ENCODE measurements around the gene POU3F3.

POU3F3 gene

DNA sequence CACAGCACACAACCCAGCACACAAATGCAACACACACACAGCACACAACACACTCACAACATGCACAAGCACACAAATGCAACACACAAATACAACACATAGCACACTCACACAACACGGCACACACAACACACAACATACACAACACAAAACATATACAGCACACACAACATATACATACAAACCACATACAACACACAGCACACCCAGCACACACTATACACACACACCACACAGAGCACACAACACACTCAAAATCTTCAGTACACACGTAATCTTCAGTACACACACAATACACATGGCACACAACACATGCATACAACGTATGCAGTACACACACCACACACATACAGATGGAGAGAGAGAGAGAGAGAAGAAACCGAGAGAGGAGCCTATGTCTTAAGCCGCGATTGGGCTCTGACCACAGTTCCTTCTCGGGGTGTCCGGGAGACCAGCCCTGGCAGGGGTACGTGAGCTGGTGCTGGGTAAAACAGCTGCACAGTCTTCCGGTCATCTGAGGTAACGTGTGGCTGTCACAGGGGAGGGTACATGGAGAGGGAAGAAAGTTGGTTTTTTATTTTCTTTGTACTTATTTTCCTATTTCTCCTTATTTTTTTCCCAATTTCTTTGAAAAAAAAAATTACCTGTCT, 25.1 kb downstream of the POU3F3 start:
- ChIA-PET POLR2A (no interaction called here), CTCF (no interaction called here)
- H3K4me3 ChIP-seq (ENCODE audit: low read depth, low read length) = no peak overlapping the region
- DNase-seq (ENCODE audit: low read depth, low spot score) = no peak
- TF ChIP-seq, protein P1, sequence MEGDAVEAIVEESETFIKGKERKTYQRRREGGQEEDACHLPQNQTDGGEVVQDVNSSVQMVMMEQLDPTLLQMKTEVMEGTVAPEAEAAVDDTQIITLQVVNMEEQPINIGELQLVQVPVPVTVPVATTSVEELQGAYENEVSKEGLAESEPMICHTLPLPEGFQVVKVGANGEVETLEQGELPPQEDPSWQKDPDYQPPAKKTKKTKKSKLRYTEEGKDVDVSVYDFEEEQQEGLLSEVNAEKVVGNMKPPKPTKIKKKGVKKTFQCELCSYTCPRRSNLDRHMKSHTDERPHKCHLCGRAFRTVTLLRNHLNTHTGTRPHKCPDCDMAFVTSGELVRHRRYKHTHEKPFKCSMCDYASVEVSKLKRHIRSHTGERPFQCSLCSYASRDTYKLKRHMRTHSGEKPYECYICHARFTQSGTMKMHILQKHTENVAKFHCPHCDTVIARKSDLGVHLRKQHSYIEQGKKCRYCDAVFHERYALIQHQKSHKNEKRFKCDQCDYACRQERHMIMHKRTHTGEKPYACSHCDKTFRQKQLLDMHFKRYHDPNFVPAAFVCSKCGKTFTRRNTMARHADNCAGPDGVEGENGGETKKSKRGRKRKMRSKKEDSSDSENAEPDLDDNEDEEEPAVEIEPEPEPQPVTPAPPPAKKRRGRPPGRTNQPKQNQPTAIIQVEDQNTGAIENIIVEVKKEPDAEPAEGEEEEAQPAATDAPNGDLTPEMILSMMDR (IDR thresholded peaks at IDR 0.05; ENCODE audit: insufficient read depth, low read length, missing control alignments) = no peak

DNA sequence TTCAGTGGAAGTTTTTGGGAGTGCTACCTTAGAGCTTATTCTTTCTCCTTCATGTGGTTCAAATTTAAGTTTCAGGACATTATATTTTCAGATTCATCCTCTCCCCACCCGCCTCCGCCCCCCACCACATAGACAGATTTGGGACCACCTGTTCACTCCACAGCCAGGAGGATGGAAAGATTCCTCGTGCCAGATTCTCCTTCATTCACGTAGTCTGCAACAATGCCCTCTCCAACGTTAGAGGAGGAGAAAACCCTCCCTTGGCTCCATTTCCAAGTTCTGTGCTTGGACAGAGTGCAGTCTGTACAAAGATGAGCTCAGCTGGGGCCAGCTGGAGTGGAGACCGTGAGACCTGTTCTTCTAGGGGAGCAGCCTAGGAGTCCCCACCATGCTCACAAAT, 26.2 kb downstream of the POU3F3 start:
- no peak for DNase-seq (ENCODE audit: low read depth, low spot score)
- TF ChIP-seq, protein P1 (IDR thresholded peaks at IDR 0.05; ENCODE audit: insufficient read depth, low read length, missing control alignments) = no peak
- no peak overlapping the region for H3K4me3 ChIP-seq (ENCODE audit: low read depth, low read length)
- CTCF ChIA-PET = no interaction called here
- POLR2A ChIA-PET = no interaction called here

DNA sequence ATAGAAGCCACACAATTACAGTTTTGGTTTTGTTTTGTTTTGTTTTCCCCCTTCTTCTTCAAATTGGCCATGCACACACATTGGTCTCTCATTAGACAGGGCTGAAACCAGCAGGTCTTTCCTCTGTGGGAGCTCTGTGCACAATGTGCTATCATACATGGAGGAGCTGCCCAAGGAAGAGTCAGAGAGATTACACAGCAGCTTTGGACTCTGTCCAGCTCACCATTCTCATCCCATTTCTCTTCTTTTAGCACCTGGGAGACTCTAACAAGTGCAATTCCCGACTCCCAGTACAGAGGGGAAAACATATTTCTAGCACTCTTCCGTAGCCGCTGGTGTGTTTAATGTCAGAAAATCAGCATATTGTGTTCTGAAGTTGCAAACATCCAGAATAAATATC, 29.4 kb downstream of the POU3F3 start:
- H3K4me3 ChIP-seq (ENCODE audit: low read depth, low read length) = no peak overlapping the region
- ChIA-PET POLR2A (no interaction called here), CTCF (interaction anchor here (0.8 kb wide), 1 partner anchor 10 kb away, joined by 3 read pairs; no protein-coding TSS in a partner anchor)
- TF ChIP-seq, protein P1 (IDR thresholded peaks at IDR 0.05; ENCODE audit: insufficient read depth, low read length, missing control alignments) = no peak
- DNase-seq (ENCODE audit: low read depth, low spot score) = no peak

DNA sequence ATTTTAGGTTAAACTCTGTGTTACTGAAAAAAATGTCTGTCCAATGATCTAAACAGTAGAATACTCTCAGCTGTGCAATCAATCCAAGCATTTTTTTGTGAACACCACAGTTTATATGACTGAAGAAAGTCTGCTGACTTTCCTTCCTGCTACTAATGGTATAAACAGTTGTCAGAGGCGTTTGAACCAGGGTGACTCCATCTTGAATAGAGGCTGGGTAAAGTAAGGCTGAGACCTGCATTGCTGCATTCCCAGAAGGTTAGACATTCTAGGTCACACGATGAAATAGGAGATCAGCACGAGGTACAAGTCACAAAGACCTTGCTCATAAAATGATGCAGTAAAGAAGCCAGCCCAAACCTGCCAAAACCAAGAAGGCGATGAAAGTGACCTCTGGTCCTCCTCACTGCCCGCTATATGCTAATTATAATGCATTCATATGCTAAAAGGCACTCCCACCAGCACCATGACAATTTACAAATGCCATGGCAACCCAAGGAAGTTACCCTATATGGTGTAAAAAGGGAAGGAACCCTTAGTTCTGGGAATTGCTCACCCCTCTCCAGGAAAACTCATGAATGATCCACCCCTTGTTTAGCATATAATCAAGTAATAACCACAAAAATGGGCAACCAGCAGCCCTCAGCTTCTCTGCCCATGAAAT, 31.3 kb downstream of the POU3F3 start:
- H3K4me3 ChIP-seq (ENCODE audit: low read depth, low read length) = no peak overlapping the region
- DNase-seq (ENCODE audit: low read depth, low spot score) = no peak
- CTCF ChIA-PET = no interaction called here

DNA sequence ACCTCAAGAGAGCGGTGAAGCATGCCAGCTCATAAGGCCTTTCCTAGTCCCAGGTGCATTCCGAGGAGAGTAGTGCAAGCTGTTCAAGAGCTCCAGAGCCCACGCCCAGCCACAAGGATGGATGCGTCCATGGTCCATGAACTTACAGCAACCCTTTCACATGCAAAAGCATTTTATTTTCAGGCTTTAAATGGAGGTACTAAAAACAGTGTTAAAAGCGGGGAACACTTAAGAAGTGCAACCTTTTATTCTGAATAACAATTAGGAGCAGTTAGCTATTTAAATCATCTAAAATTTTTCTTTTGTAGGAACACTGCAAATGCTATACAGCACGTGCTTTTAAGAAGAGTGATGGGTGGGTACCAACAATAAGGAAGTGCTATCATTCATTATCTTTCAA, 33.8 kb downstream of the POU3F3 start:
- H3K4me3 ChIP-seq (ENCODE audit: low read depth, low read length) = no peak overlapping the region
- DNase-seq (ENCODE audit: low read depth, low spot score) = no peak
- ChIA-PET POLR2A (no interaction called here), CTCF (no interaction called here)
- TF ChIP-seq, protein P1 (IDR thresholded peaks at IDR 0.05; ENCODE audit: insufficient read depth, low read length, missing control alignments) = no peak

More for the DNA sequence above, 31.3 kb downstream of the POU3F3 start:
- POLR2A ChIA-PET = no interaction called here
- TF ChIP-seq, protein P1 (IDR thresholded peaks at IDR 0.05; ENCODE audit: insufficient read depth, low read length, missing control alignments) = no peak

DNA sequence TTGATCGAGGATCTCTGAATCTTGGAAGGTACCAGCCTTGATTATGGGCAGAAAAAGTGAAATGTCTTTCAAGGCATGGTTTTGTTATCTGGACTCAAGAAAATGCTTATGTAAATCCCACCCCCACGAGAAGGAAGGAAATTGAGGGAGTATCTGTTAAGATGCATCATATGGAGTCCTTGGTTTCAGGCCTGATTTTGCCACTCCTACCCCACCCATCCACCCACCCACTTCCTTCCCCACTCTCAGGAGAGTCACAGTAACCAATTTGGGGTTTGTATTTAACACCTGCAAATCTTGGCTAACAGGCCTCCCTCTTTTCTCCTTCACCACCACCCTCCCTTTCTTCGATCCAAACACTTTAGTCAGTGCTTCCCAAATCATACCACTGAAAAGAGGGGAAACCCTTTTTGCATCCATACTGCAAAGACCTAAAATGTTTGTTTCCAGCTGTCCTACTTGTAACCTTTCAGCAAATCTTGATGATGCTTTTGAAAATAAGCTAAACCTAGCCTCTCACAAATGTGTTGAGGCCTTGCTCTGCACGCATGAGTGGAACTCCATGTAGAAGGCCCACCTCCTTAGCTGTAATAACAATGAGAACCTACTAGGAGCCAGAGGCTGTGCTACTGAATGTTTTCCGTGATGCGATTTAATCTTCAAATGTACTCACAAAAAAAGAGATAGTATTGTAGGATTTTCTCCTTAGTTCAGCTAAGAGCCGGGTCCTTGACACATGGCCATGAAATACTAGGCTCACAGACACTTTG, 34.8 kb downstream of the POU3F3 start:
- H3K4me3 ChIP-seq (ENCODE audit: low read depth, low read length) = no peak overlapping the region
- ChIA-PET POLR2A (no interaction called here), CTCF (no interaction called here)
- TF ChIP-seq, protein P1 (IDR thresholded peaks at IDR 0.05; ENCODE audit: insufficient read depth, low read length, missing control alignments) = no peak
- no peak for DNase-seq (ENCODE audit: low read depth, low spot score)

Measured in AG04449 (cell line).